H1 (cell line): ENCODE data around the gene CUBN.

ENCODE experiments used
- EP300 ChIP-seq, 2 experiments: IDR thresholded peaks; 1 replicate in 1 of 2; 2 replicates in 1 of 2; pipeline ENCODE4 v1.6.1; 2011 to 2012; ENCODE audit warnings: low read depth in 2 of 2, low read length in 2 of 2, mild to moderate bottlenecking in 2 of 2, borderline replicate concordance in 1 of 2, inconsistent platforms in 1 of 2, moderate library complexity in 1 of 2
- HDAC2 ChIP-seq, 2 experiments: fragments of 300-600 bp in 1 of 2; sonication (generic) in 1 of 2; IDR thresholded peaks; 2 replicates each; pipeline ENCODE4 v1.6.1; 2011 to 2012; ENCODE audit warnings: low read depth in 2 of 2, low read length in 2 of 2, mild to moderate bottlenecking in 2 of 2, moderate library complexity in 2 of 2, borderline replicate concordance in 1 of 2, inconsistent platforms in 1 of 2
- MAX ChIP-seq: IDR thresholded peaks from 2 replicates; pipeline ENCODE4 v1.6.1; 2012; ENCODE audit warnings: inconsistent platforms
- SRF ChIP-seq: IDR thresholded peaks from 2 replicates; pipeline ENCODE4 v1.6.1; 2011; ENCODE audit warnings: mild to moderate bottlenecking, low read depth, low read length, moderate library complexity

GRCh38 chr10:17023386-17024298 is 106.0 kb downstream of the CUBN start:
- TF ChIP-seq HDAC2 (IDR thresholded peaks at IDR 0.05; ENCODE audit: borderline replicate concordance in 1 of 2, low read depth in 2 of 2, low read length in 2 of 2) (no peak), EP300 (IDR thresholded peaks at IDR 0.05; ENCODE audit: borderline replicate concordance in 1 of 2, low read depth in 2 of 2, low read length in 2 of 2) (no peak), SRF (no peak), MAX (no peak)
